ENCODE measurements around the gene OSM.

The OSM gene

GRCh38 chr22:30286331-30286730 lies 19.7 kb upstream of the OSM start:
- in situ Hi-C loops (cut with HindIII; ENCODE audit: low sequenced_read_pairs), result loop anchor here (5.0 kb wide), 1 partner anchor 41 kb away; the partner anchor contains the start of gene TBC1D10A

GRCh38 chr22:30285846-30286200 lies 19.2 kb upstream of the OSM start:
- in situ Hi-C loops (cut with HindIII; ENCODE audit: low sequenced_read_pairs), result loop anchor here (5.0 kb wide), 1 partner anchor 41 kb away; the partner anchor contains the start of gene TBC1D10A

- in situ Hi-C loops (cut with HindIII; ENCODE audit: low sequenced_read_pairs), result loop anchor here (5.0 kb wide), 1 partner anchor 42 kb away; the partner anchor contains the start of gene TBC1D10A
Measured at GRCh38 chr22:30285176-30285845, 18.7 kb upstream of the OSM start.

- in situ Hi-C loops (cut with HindIII; ENCODE audit: low sequenced_read_pairs), result loop anchor here (5.0 kb wide), 2 partner anchors 43 to 108 kb away; partner anchors contain the start of gene TBC1D10A
Measured at GRCh38 chr22:30284666-30285065, 18.0 kb upstream of the OSM start.

- in situ Hi-C loops (cut with HindIII; ENCODE audit: low sequenced_read_pairs), result loop anchor here (5.0 kb wide), 1 partner anchor 108 kb away; no protein-coding TSS in a partner anchor
Measured at GRCh38 chr22:30284172-30284571, 17.5 kb upstream of the OSM start.

GRCh38 chr22:30283342-30283741 lies 16.7 kb upstream of the OSM start:
- in situ Hi-C loops (cut with HindIII; ENCODE audit: low sequenced_read_pairs), result loop anchor here (5.0 kb wide), 1 partner anchor 109 kb away; no protein-coding TSS in a partner anchor

- in situ Hi-C loops (cut with HindIII; ENCODE audit: low sequenced_read_pairs), result loop anchor here (5.0 kb wide), 1 partner anchor 110 kb away; no protein-coding TSS in a partner anchor
Measured at GRCh38 chr22:30282616-30283046, 16.0 kb upstream of the OSM start.

- in situ Hi-C loops (cut with HindIII; ENCODE audit: low sequenced_read_pairs), result loop anchor here (5.0 kb wide), 1 partner anchor 112 kb away; no protein-coding TSS in a partner anchor
Measured at GRCh38 chr22:30280505-30280904, 13.9 kb upstream of the OSM start.

GRCh38 chr22:30279932-30280331 lies 13.3 kb upstream of the OSM start:
- in situ Hi-C loops (cut with HindIII; ENCODE audit: low sequenced_read_pairs), result loop anchor here (5.0 kb wide), 1 partner anchor 112 kb away; no protein-coding TSS in a partner anchor

GRCh38 chr22:30279046-30279788 lies 12.6 kb upstream of the OSM start:
- in situ Hi-C loops (cut with HindIII; ENCODE audit: low sequenced_read_pairs), result no loop called here

GRCh38 chr22:30277547-30278344 lies 11.1 kb upstream of the OSM start:
- in situ Hi-C loops (cut with HindIII; ENCODE audit: low sequenced_read_pairs), result no loop called here

GRCh38 chr22:30276039-30276438 lies 9.4 kb upstream of the OSM start:
- in situ Hi-C loops (cut with HindIII; ENCODE audit: low sequenced_read_pairs), result no loop called here

- in situ Hi-C loops (cut with HindIII; ENCODE audit: low sequenced_read_pairs), result no loop called here
Measured at GRCh38 chr22:30275625-30276024, 9.0 kb upstream of the OSM start.

GRCh38 chr22:30274437-30274812 lies 7.8 kb upstream of the OSM start:
- in situ Hi-C loops (cut with HindIII; ENCODE audit: low sequenced_read_pairs), result no loop called here

- in situ Hi-C loops (cut with HindIII; ENCODE audit: low sequenced_read_pairs), result no loop called here
Measured at GRCh38 chr22:30273711-30274436, 7.2 kb upstream of the OSM start.

- in situ Hi-C loops (cut with HindIII; ENCODE audit: low sequenced_read_pairs), result no loop called here
Measured at GRCh38 chr22:30272781-30273601, 6.3 kb upstream of the OSM start.

- in situ Hi-C loops (cut with HindIII; ENCODE audit: low sequenced_read_pairs), result no loop called here
Measured at GRCh38 chr22:30270832-30271231, 4.2 kb upstream of the OSM start.

GRCh38 chr22:30268331-30268730 lies 1.7 kb upstream of the OSM start:
- in situ Hi-C loops (cut with HindIII; ENCODE audit: low sequenced_read_pairs), result no loop called here

All from endothelial cell of hepatic sinusoid (primary cell).